Embryonic facial prominence (tissue), 1 donor: ENCODE data around the gene CEP85L.
"Not testable (repeated sequence)": the region's sequence is repeated elsewhere in the genome, so short reads cannot be mapped to it uniquely, and the experiment has no call there.

Source experiments
- DNase-seq: peaks from one replicate; pipeline ENCODE4 v3.0.0-alpha.2; 2016; ENCODE audit errors: extremely low spot score

Gene CEP85L

DNA sequence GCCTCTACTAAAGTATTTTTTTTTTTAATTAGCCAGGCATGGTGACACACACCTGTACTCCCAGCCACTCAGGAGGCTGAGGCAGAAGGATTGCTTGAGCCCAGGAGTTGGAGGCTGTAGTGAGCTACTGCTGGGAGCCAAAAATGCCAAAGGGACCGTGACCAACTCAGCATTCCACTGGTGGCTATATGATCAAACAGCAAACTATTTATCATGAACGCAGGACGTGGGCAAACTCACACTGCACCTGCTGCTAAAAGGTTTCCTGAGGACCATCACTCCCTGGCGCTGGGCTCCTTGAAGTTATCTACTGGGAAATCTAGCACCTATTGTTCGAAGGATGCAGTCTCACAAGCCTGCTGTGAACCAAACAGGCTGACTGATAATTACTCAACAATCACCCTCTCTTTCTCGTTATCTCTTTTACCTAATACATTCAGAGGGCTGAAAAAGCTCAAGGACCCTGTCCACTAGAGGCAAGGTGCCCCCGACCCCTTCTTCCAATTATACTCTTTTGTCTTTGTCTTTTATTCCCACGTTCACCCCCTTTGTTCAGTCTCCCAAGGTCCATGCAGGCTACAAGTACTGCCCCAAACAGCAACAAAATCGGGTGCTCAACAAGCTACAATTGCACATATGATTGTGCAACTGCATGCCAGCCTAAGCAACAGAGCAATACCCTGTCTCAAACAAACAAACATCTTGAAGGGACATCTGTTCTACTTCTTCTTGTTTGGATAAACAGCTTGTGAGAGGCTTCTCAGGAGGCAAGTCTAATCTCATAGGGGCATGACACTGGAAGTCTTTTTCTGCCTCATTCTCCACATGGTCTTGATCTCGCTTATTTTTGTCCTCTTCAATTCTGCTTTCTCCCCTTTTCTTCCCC is 151.0 kb downstream of the CEP85L start:
- DNase-seq: no peak

DNA sequence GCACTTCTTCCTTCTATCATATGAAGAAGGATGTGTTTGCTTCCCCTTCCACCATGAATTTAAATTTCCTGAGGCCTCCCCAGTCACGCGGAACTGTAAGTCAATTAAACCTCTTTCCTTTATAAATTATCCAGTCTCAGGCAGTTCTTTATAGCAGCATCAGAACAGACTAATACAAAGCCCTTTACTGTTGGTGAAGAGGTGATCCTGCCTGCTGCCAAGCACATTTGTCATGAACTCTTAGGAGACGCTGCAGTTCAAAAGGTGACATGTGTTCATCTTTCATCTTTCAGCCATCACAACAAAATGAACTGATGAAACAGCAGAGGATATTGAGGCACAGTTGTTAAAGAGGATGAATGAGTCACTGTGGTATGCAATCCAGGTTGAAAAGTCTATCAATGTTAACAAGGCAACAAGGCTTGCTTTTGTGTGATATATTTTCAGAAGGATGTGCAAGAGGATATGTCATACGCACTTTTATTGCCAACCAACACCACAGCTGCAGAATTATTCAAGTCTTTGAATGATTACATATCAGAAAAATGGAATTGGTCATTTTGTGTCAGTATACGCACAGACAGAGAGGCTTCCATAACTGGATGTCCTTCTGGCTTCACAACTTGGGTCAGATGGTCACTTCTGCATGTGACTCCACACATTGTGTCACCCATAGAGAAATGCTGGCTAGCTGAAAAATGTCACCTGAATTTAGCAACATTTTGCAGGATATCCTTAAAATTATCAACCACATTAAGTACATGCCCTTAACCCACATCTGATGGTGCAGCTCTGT is 155.7 kb downstream of the CEP85L start:
- DNase-seq: no peak

DNA sequence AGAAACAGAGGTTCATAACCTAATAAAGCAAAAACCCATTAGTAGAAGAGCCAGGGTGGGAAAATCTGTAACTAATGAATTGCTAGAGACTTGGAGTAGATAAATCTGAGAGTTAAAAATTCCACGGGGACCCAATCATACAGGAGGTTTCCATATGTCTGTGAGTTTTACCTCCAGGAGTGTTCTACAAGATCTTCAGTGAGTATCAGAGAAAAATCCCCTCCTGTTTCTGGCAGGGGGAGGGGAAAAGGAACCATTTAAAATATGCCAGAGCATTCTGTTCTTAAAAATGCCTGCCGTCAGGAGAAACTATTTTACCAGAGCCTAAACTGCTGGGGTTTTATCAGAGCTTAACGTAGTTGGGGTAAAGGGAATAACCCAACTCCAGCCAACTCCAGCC is 157.3 kb downstream of the CEP85L start:
- DNase-seq: no peak

DNA sequence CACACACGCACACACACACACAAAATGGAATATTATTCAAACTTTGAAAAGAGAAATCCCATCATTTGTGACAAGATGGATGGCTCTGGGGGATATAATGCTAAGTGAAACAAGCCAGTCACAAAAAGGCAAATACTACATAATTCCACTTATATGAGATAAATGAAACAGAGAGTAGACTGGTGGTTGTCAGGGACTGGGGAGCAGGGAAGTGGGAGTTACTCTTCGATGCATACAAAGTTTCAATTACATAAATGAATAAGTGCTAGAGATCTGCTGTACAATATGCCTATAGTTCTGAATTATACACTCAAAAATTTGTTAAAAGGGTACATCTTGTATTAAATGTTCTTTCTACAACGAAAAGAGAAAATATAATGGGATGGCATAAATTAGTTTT is 161.4 kb downstream of the CEP85L start:
- DNase-seq: no peak

DNA sequence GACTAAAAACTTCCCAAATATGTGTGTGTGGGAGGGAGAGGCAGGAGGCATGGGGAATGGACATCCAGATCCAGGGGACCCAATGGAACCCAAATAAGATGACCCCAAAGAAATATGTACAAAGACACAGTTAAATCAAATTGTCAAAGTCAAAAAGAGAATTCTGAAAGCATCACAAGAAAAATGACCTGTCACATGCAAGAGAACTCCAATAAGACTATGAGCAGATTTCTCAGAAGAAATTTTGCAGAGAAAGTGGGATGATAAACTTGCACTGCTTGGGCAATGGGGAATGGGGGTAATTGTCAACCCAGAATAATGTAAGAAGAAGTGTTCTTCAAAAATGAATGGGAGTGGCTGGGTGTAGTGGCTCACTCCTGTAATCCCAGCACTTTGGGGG is 162.8 kb downstream of the CEP85L start:
- no peak for DNase-seq

- no peak for DNase-seq
These were observed 165.5 kb downstream of the CEP85L start for GRCh38 chr6:118485601-118486550.

GRCh38 chr6:118476551-118476950 is 174.8 kb downstream of the CEP85L start:
- no peak for DNase-seq

DNA sequence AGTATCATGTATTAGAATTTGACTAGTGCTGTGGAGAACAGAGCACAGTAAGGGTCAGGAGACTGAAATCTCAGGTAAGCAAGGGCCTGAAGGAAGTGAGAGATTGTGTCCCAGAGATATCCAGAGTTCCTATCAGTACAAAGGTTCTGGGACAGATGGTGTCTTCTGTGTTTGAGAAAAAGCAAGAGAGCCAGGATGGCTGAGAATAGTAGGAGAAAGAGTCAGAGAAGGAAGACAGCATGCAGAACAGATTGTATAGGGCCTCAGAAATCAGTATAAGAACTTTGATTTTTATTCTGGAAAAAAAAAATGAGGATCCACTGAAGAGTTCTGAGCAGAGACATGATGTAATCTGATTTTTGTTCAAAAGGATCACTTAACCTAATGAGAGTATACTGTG is 178.1 kb downstream of the CEP85L start:
- no peak for DNase-seq

- no peak for DNase-seq
These were observed 181.9 kb downstream of the CEP85L start for GRCh38 chr6:118469468-118469867.

GRCh38 chr6:118468682-118469465 is 182.5 kb downstream of the CEP85L start:
- DNase-seq: no peak

GRCh38 chr6:118467181-118467580 is 184.2 kb downstream of the CEP85L start:
- no peak for DNase-seq

- no peak for DNase-seq
These were observed 186.8 kb downstream of the CEP85L start for GRCh38 chr6:118464620-118465019.

GRCh38 chr6:118460958-118461470 is 190.4 kb downstream of the CEP85L start:
- no peak for DNase-seq

- DNase-seq: no peak
These were observed 194.4 kb downstream of the CEP85L start for GRCh38 chr6:118456982-118457381.

- DNase-seq: no peak
These were observed 199.6 kb downstream of the CEP85L start for GRCh38 chr6:118451839-118452238.

DNA sequence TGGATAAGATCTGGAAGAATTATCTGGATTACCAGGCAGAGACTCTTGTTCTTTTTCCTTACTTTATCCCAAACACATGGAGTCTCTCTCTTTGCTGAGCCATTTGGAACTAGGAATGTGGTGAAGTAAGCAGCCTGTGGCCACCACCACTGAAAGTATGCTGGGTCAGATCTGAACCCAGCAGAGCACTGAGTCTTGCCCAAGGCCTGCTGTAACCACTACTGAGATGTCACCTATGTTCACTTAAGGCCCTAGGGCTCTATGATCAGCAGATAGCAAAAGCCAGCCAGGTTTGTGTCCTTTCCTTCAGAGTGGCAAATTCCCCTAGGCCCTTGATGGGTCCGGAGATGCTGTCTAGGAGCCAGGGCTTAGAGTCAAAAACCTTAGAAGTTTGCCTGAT is 206.6 kb downstream of the CEP85L start:
- no peak for DNase-seq

- no peak for DNase-seq
These were observed 214.9 kb downstream of the CEP85L start for GRCh38 chr6:118436482-118436881.

- DNase-seq: not testable (repeated sequence)
These were observed 217.2 kb downstream of the CEP85L start for GRCh38 chr6:118434147-118434546.

DNA sequence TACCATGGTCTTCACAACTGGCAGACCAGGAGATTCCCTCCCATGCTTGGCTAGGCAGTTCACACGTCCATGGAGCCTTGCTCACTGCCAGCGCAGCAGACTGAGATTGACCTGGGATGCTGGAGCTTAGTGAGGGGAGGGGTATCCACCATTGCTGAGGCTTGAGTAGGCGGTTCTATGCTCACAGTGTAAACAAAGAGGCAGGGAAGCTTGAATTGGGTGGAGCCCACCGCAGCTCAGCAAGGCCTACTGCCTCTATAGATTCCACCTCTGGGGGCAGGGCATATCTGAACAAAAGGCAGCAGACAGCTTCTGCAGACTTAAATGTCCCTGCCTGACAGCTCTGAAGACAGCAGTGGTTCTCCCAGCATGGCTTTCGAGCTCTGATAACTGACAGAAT is 230.1 kb downstream of the CEP85L start:
- DNase-seq: not testable (repeated sequence)

DNA sequence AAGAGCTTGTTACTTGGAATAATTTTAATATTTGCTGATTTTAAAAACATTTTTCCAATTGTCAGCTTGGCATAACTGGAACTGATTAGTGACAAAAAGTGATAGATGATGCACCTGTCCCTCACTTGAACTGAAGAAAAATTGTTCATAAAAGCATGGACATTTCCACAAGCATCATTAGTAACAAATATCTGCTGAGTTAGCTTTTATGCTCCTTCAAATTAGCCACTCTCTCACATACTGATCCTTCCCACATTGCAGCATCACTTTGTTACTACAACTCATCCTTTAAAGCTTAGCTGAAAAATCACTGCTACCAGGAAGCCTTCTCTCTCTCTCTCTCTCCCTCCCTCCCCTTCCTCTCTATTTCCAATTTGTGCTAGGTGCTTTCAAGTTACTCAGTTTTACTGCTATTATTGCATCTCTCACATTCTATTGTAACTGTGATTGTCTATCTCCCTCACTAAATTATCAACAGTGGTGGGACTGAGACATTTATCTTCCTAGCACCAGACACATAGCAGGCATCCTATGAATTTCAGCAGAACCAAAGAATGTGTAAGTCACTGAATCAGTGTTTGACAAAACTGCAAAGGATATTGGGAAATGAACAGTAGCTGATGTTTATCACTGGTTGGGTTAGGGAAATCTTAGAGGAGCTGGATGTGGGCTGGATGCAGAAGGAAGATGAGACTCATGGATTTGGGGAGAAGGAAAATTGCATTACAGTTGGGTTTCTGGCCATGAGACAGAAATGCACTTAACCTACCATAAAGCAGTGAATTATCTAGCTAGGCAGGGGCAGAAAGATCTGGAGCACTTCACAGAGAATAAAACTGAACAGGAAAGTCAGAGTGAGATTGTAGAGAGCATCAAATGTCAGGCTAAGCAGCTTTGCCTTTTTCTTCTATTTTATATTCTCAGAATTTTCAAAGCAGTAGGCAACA is 231.7 kb downstream of the CEP85L start:
- no peak for DNase-seq
